Vagina (tissue), 2 donors: ENCODE results near the gene CEACAM1. TPM values are rescaled to one million over a fixed set of nuclear protein-coding genes. Genes with fewer than 3 reads are reported as not detected.

Experiments
- DNase-seq, 2 donors: peaks; one replicate each; pipeline ENCODE4 v3.0.0-alpha.2; 2017; ENCODE audit errors: extremely low spot score in 2 of 2
- H3K27ac ChIP-seq: fragments of 200-600 bp; sonication (generic); one replicate; pipeline ENCODE4 v1.5.1; 2019
- H3K27me3 ChIP-seq: fragments of 200-600 bp; sonication (generic); one replicate; pipeline ENCODE4 v1.5.1; 2019
- H3K36me3 ChIP-seq, 2 donors: fragments of 200-600 bp; sonication (generic); one replicate each; pipeline ENCODE4 v1.5.1; 2017 to 2019
- H3K4me1 ChIP-seq: fragments of 200-600 bp; sonication (generic); one replicate; pipeline ENCODE4 v1.5.1; 2019
- H3K4me3 ChIP-seq, 2 donors: fragments of 200-600 bp; sonication (generic); 1 replicate in 1 of 2; 2 replicates in 1 of 2; pipeline ENCODE4 v1.5.1; 2016 to 2019
- H3K9me3 ChIP-seq: fragments of 200-600 bp; sonication (generic); one replicate; pipeline ENCODE4 v1.5.1; 2019
- CTCF ChIP-seq, 3 experiments: fragments of 450-650 bp in 2 of 3; fragments of 200-600 bp in 1 of 3; sonication (generic) in 1 of 3; IDR thresholded peaks; one replicate each; pipeline ENCODE4 v1.5.1; 2017 to 2019; ENCODE audit warnings: antibody characterized with exemption in 3 of 3, mild to moderate bottlenecking in 2 of 3, moderate library complexity in 2 of 3
- POLR2A ChIP-seq, 2 donors: fragments of 450-650 bp; IDR thresholded peaks; one replicate each; pipeline ENCODE4 v1.6.1; 2017; ENCODE audit warnings: antibody characterized with exemption in 2 of 2, mild to moderate bottlenecking in 2 of 2, moderate library complexity in 2 of 2
- POLR2AphosphoS5 ChIP-seq, 2 donors: sonication (generic); formaldehyde crosslinking; IDR thresholded peaks; one replicate each; pipeline ENCODE4 v1.9.0; 2017; ENCODE audit warnings: antibody characterized with exemption in 2 of 2, mild to moderate bottlenecking in 2 of 2, low read depth in 1 of 2; ENCODE audit not compliant: insufficient read depth in 1 of 2
- intact Hi-C: fragments of 100-400 bp; cut with DNase I; formaldehyde crosslinking; loops from one replicate; pipeline ENCODE4 v1.15.1; 2023
- total RNA-seq: library from RNA; depleted of rRNA; stranded (reverse); fragments of >200 nt; gene quantifications from one replicate; pipeline ENCODE4 v1.2.3, GENCODE V29; 2016

Gene CEACAM1
- total RNA-seq, 1 donor from 2014 or later, result 24.3 TPM

- no peaks in the 10 kb centered on the region for H3K27me3 ChIP-seq
- H3K36me3 ChIP-seq, result no peaks in the 10 kb centered on the region
- H3K4me1 ChIP-seq, result peaks cover 12% of the 10 kb centered on the region
- no peak for TF ChIP-seq CTCF (IDR thresholded peaks at IDR 0.05)
- TF ChIP-seq POLR2AphosphoS5 (IDR thresholded peaks at IDR 0.05; ENCODE audit: insufficient read depth in 1 of 2, low read depth in 1 of 2), result no peak
- no peak for TF ChIP-seq POLR2A (IDR thresholded peaks at IDR 0.05)
- DNase-seq, result no peak
- no peak overlapping the region for H3K27ac ChIP-seq
- intact Hi-C loops, result no loop called here
- H3K4me3 ChIP-seq, result no peak overlapping the region
- H3K9me3 ChIP-seq, result no peaks in the 10 kb centered on the region
These were observed 52.9 kb downstream of the CEACAM1 start for GRCh38 chr19:42475366-42475765.

- H3K36me3 ChIP-seq, result no peaks in the 10 kb centered on the region
- intact Hi-C loops, result no loop called here
- no peak for TF ChIP-seq POLR2A (IDR thresholded peaks at IDR 0.05)
- TF ChIP-seq CTCF (IDR thresholded peaks at IDR 0.05), result no peak
- no peak for TF ChIP-seq POLR2AphosphoS5 (IDR thresholded peaks at IDR 0.05; ENCODE audit: insufficient read depth in 1 of 2, low read depth in 1 of 2)
- H3K4me3 ChIP-seq, result no peak overlapping the region
- H3K4me1 ChIP-seq, result peaks cover 12% of the 10 kb centered on the region
- H3K27me3 ChIP-seq, result no peaks in the 10 kb centered on the region
- no peak for DNase-seq
- no peaks in the 10 kb centered on the region for H3K9me3 ChIP-seq
- no peak overlapping the region for H3K27ac ChIP-seq
These were observed 53.5 kb downstream of the CEACAM1 start for GRCh38 chr19:42474743-42475142.

- DNase-seq, result no peak
- TF ChIP-seq CTCF (IDR thresholded peaks at IDR 0.05), result no peak
- TF ChIP-seq POLR2AphosphoS5 (IDR thresholded peaks at IDR 0.05; ENCODE audit: insufficient read depth in 1 of 2, low read depth in 1 of 2), result no peak
- TF ChIP-seq POLR2A (IDR thresholded peaks at IDR 0.05), result no peak
- no peaks in the 10 kb centered on the region for H3K36me3 ChIP-seq
- no peak overlapping the region for H3K27ac ChIP-seq
- H3K4me1 ChIP-seq, result peaks cover 12% of the 10 kb centered on the region
- H3K27me3 ChIP-seq, result no peaks in the 10 kb centered on the region
- no peak overlapping the region for H3K4me3 ChIP-seq
- no peaks in the 10 kb centered on the region for H3K9me3 ChIP-seq
- intact Hi-C loops, result no loop called here
These were observed 54.6 kb downstream of the CEACAM1 start for GRCh38 chr19:42473686-42474085.

GRCh38 chr19:42472402-42473147 is 55.7 kb downstream of the CEACAM1 start:
- Histone ChIP-seq H3K4me3 (no peak overlapping the region), H3K27ac (no peak overlapping the region), H3K36me3 (no peaks in the 10 kb centered on the region), H3K27me3 (no peaks in the 10 kb centered on the region), H3K4me1 (peaks cover 12% of the 10 kb centered on the region), H3K9me3 (no peaks in the 10 kb centered on the region)
- TF ChIP-seq POLR2AphosphoS5 (IDR thresholded peaks at IDR 0.05; ENCODE audit: insufficient read depth in 1 of 2, low read depth in 1 of 2), result no peak
- no peak for TF ChIP-seq POLR2A (IDR thresholded peaks at IDR 0.05)
- TF ChIP-seq CTCF (IDR thresholded peaks at IDR 0.05), result no peak
- DNase-seq, result no peak
- intact Hi-C loops, result no loop called here

GRCh38 chr19:42471554-42472249 is 56.6 kb downstream of the CEACAM1 start:
- H3K27ac ChIP-seq, result no peak overlapping the region
- no peak for DNase-seq
- H3K27me3 ChIP-seq, result no peaks in the 10 kb centered on the region
- intact Hi-C loops, result no loop called here
- H3K4me3 ChIP-seq, result no peak overlapping the region
- no peaks in the 10 kb centered on the region for H3K9me3 ChIP-seq
- peaks cover 12% of the 10 kb centered on the region for H3K4me1 ChIP-seq
- no peaks in the 10 kb centered on the region for H3K36me3 ChIP-seq
- TF ChIP-seq POLR2A (IDR thresholded peaks at IDR 0.05) (no peak), POLR2AphosphoS5 (IDR thresholded peaks at IDR 0.05; ENCODE audit: insufficient read depth in 1 of 2, low read depth in 1 of 2) (no peak), CTCF (IDR thresholded peaks at IDR 0.05) (no peak)
